HepG2 (cell line): ENCODE results near the gene MINDY1. TPM values are rescaled to one million over a fixed set of nuclear protein-coding genes. Genes with fewer than 3 reads are reported as not detected.

ENCODE experiments used
- CENPX ChIP-seq: sonication (generic); formaldehyde crosslinking; IDR thresholded peaks from 2 replicates; pipeline ENCODE4 v1.9.0; 2021; ENCODE audit warnings: mild to moderate bottlenecking, missing genetic modification reagents, moderate library complexity
- FOXP1 ChIP-seq, 2 experiments: fragments of 450-650 bp in 1 of 2; IDR thresholded peaks; 2 replicates each; pipeline ENCODE4 v1.6.1; 2017 to 2018; ENCODE audit warnings: antibody characterized with exemption in 1 of 2
- GATAD2A ChIP-seq: IDR thresholded peaks from 2 replicates; pipeline ENCODE4 v1.6.1; 2016
- KAT8 ChIP-seq: IDR thresholded peaks from 2 replicates; pipeline ENCODE4 v1.6.1; 2016; ENCODE audit warnings: missing genetic modification reagents, missing compliant biosample characterization
- KDM2A ChIP-seq: sonication (generic); formaldehyde crosslinking; IDR thresholded peaks from 2 replicates; pipeline ENCODE4 v1.4.0; 2020; ENCODE audit warnings: low read depth, missing genetic modification reagents, borderline replicate concordance
- MED1 ChIP-seq: sonication (generic); formaldehyde crosslinking; IDR thresholded peaks from 2 replicates; pipeline ENCODE4 v1.4.0; 2020; ENCODE audit warnings: missing genetic modification reagents
- PCBP1 ChIP-seq: fragments of 200-400 bp; formaldehyde crosslinking; IDR thresholded peaks from 2 replicates; pipeline ENCODE4 v1.6.1; 2017; ENCODE audit warnings: mild to moderate bottlenecking, low read depth, low read length, borderline replicate concordance
- RARA ChIP-seq: IDR thresholded peaks from 2 replicates; pipeline ENCODE4 v1.6.1; 2016; ENCODE audit warnings: missing genetic modification reagents, missing compliant biosample characterization
- RELA ChIP-seq: sonication (generic); formaldehyde crosslinking; IDR thresholded peaks from 2 replicates; pipeline ENCODE4 v1.4.0; 2020; ENCODE audit warnings: missing genetic modification reagents
- RNF2 ChIP-seq: fragments of 450-650 bp; conservative IDR thresholded peaks from 2 replicates; pipeline ENCODE4 v1.6.1; 2016; ENCODE audit warnings: low read depth
- SAFB2 ChIP-seq: sonication (generic); formaldehyde crosslinking; IDR thresholded peaks from 2 replicates; pipeline ENCODE4 v1.5.1; 2020; ENCODE audit warnings: missing genetic modification reagents, low read depth, mild to moderate bottlenecking, borderline replicate concordance
- SMC3 ChIP-seq: IDR thresholded peaks from 2 replicates; pipeline ENCODE4 v1.6.1; 2011; ENCODE audit warnings: low read length, improper control_type of control experiment
- SOX13 ChIP-seq, 3 experiments: fragments of 450-650 bp in 1 of 3; sonication (generic) in 1 of 3; formaldehyde crosslinking in 1 of 3; IDR thresholded peaks in 2 of 3; conservative IDR thresholded peaks in 1 of 3; 2 replicates each; pipeline versions ENCODE4 v1.5.0 to v1.6.1; 2016 to 2020; ENCODE audit warnings: antibody characterized with exemption in 1 of 3, mild to moderate bottlenecking in 1 of 3, missing compliant biosample characterization in 1 of 3, missing genetic modification reagents in 1 of 3, moderate library complexity in 1 of 3
- STAG1 ChIP-seq: sonication (generic); formaldehyde crosslinking; IDR thresholded peaks from 2 replicates; pipeline ENCODE4 v1.4.0; 2020; ENCODE audit warnings: missing genetic modification reagents
- ZBTB7B ChIP-seq: sonication (generic); formaldehyde crosslinking; IDR thresholded peaks from 2 replicates; pipeline ENCODE4 v1.4.0; 2020; ENCODE audit warnings: missing genetic modification reagents
- ZEB1 ChIP-seq: IDR thresholded peaks from 2 replicates; pipeline ENCODE4 v1.6.1; 2012; ENCODE audit warnings: mild to moderate bottlenecking, low read depth, inconsistent platforms; ENCODE audit not compliant: insufficient replicate concordance
- ZNF121 ChIP-seq: sonication (generic); formaldehyde crosslinking; IDR thresholded peaks from 2 replicates; pipeline ENCODE4 v1.5.0; 2020; ENCODE audit warnings: mild to moderate bottlenecking, missing genetic modification reagents
- ZNF207 ChIP-seq: fragments of 450-650 bp; IDR thresholded peaks from 2 replicates; pipeline ENCODE4 v1.6.1; 2016; ENCODE audit warnings: antibody characterized with exemption, borderline replicate concordance
- ZNF451 ChIP-seq: sonication (generic); formaldehyde crosslinking; IDR thresholded peaks from 2 replicates; pipeline ENCODE4 v1.5.0; 2020; ENCODE audit warnings: mild to moderate bottlenecking, missing genetic modification reagents
- ZNF598 ChIP-seq: sonication (generic); formaldehyde crosslinking; IDR thresholded peaks from 2 replicates; pipeline ENCODE4 v1.5.1; 2020; ENCODE audit warnings: mild to moderate bottlenecking, missing genetic modification reagents, borderline replicate concordance
- ZNF713 ChIP-seq: sonication (generic); formaldehyde crosslinking; IDR thresholded peaks from 2 replicates; pipeline ENCODE4 v1.4.0; 2020; ENCODE audit warnings: mild to moderate bottlenecking, missing genetic modification reagents
- ZNF747 ChIP-seq: sonication (generic); formaldehyde crosslinking; IDR thresholded peaks from 2 replicates; pipeline ENCODE4 v1.8.1; 2023; ENCODE audit warnings: missing genetic modification reagents, mild to moderate bottlenecking, borderline replicate concordance
- ZNF816 ChIP-seq: sonication (generic); formaldehyde crosslinking; IDR thresholded peaks from 2 replicates; pipeline ENCODE4 v1.8.0; 2022; ENCODE audit warnings: missing genetic modification reagents, mild to moderate bottlenecking, borderline replicate concordance
- polyA plus RNA-seq, 8 experiments: library from polyadenylated mRNA; depleted of rRNA in 3 of 8; stranded (reverse) in 7 of 8; unstranded in 1 of 8; fragments of >200 nt; fragmentation: Illumina TruSeq in 4 of 8; extraction: Trizol in 4 of 8; gene quantifications; 2 replicates each; pipeline versions ENCODE4 v1.2.1 to v1.2.3, GENCODE V29; 2011 to 2016; ENCODE audit warnings: low read depth in 4 of 8, missing spikeins in 1 of 8, mixed read lengths in 1 of 8; ENCODE audit not compliant: insufficient read depth in 1 of 8
- total RNA-seq, 5 experiments: library from RNA; depleted of rRNA; stranded (reverse); fragments of >200 nt; fragmentation: Illumina TruSeq; extraction: Trizol; gene quantifications; 2 replicates each; pipeline ENCODE4 v1.2.3, GENCODE V29; 2016; ENCODE audit warnings: low read depth in 1 of 5
- TF ChIP-seq, protein P1 (sequence below): sonication (generic); formaldehyde crosslinking; IDR thresholded peaks from 2 replicates; pipeline ENCODE4 v1.4.0; 2020; ENCODE audit warnings: missing genetic modification reagents
- TF ChIP-seq, protein P2 (sequence below): sonication (generic); formaldehyde crosslinking; IDR thresholded peaks from 2 replicates; pipeline ENCODE4 v1.8.1; 2023; ENCODE audit warnings: missing genetic modification reagents, mild to moderate bottlenecking, borderline replicate concordance
- TF ChIP-seq, protein P3 (sequence below): sonication (generic); formaldehyde crosslinking; IDR thresholded peaks from 2 replicates; pipeline ENCODE4 v1.5.0; 2020; ENCODE audit warnings: missing genetic modification reagents, mild to moderate bottlenecking, borderline replicate concordance
- TF ChIP-seq, protein P4 (sequence below): sonication (generic); formaldehyde crosslinking; IDR thresholded peaks from 2 replicates; pipeline ENCODE4 v1.5.0; 2020; ENCODE audit warnings: missing genetic modification reagents
- TF ChIP-seq, protein P5 (sequence below): sonication (generic); formaldehyde crosslinking; IDR thresholded peaks from 2 replicates; pipeline ENCODE4 v1.5.0; 2020; ENCODE audit warnings: missing genetic modification reagents

MINDY1 gene
- total and polyA plus RNA-seq, 2 of the 13 experiments (the other 11 are each of a cell fraction or from before 2014, with no cell fraction given): 11.1 to 15.0 TPM

DNA sequence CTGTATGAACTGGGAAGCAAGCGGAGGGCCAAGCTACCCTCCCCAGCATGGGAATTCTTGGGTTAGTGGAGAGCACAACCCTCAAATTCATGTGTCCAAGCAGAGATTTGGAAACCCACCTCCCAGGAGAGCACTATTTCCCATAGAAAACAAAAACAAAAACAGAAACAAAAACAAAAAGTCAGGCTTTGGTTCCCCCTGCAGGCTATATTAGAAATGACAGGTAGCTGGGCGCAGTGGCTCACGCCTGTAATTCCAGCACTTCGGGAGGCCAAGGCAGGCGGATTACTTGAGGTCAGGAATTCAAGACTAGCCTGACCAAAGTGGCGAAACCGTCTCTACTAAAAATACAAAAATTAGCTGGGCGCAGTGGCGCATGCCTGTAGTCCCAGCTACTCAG is 10.8 kb downstream of the MINDY1 start (continued):
- TF ChIP-seq, protein P1, sequence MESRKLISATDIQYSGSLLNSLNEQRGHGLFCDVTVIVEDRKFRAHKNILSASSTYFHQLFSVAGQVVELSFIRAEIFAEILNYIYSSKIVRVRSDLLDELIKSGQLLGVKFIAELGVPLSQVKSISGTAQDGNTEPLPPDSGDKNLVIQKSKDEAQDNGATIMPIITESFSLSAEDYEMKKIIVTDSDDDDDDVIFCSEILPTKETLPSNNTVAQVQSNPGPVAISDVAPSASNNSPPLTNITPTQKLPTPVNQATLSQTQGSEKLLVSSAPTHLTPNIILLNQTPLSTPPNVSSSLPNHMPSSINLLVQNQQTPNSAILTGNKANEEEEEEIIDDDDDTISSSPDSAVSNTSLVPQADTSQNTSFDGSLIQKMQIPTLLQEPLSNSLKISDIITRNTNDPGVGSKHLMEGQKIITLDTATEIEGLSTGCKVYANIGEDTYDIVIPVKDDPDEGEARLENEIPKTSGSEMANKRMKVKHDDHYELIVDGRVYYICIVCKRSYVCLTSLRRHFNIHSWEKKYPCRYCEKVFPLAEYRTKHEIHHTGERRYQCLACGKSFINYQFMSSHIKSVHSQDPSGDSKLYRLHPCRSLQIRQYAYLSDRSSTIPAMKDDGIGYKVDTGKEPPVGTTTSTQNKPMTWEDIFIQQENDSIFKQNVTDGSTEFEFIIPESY (CRISPR knock-in tag): peak; percentile 63; the same call in 1 of the 2 replicates
- no peak for TF ChIP-seq ZNF451
- TF ChIP-seq, protein P2, sequence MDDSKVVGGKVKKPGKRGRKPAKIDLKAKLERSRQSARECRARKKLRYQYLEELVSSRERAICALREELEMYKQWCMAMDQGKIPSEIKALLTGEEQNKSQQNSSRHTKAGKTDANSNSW: no peak
- no peak for TF ChIP-seq FOXP1 (IDR thresholded peaks at IDR 0.05)
- TF ChIP-seq FOXP1 (CRISPR knock-in tag; IDR thresholded peaks at IDR 0.05): no peak
- TF ChIP-seq SAFB2 (CRISPR knock-in tag): no peak
- TF ChIP-seq, protein P3, sequence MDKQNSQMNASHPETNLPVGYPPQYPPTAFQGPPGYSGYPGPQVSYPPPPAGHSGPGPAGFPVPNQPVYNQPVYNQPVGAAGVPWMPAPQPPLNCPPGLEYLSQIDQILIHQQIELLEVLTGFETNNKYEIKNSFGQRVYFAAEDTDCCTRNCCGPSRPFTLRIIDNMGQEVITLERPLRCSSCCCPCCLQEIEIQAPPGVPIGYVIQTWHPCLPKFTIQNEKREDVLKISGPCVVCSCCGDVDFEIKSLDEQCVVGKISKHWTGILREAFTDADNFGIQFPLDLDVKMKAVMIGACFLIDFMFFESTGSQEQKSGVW (CRISPR knock-in tag): no peak
- TF ChIP-seq ZNF816 (CRISPR knock-in tag): no peak
- 0 out of 2 replicates have a peak, but pooled peaks have one; percentile 47 for TF ChIP-seq SMC3
- TF ChIP-seq GATAD2A (CRISPR knock-in tag): no peak
- no peak for TF ChIP-seq ZEB1
- no peak for TF ChIP-seq ZNF747 (CRISPR knock-in tag)
- no peak for TF ChIP-seq ZNF713
- no peak for TF ChIP-seq CENPX (CRISPR knock-in tag)
- TF ChIP-seq ZNF207: no peak
- TF ChIP-seq KDM2A (CRISPR knock-in tag): 0 out of 2 replicates have a peak, but pooled peaks have one; percentile 17
- TF ChIP-seq SOX13 (IDR thresholded peaks at IDR 0.05): no peak
- TF ChIP-seq SOX13 (CRISPR knock-in tag; conservative IDR thresholded peaks at IDR 0.05 in 1 of 2, IDR thresholded peaks at IDR 0.05 in 1 of 2): no peak
- TF ChIP-seq RNF2: no peak
- TF ChIP-seq RELA (CRISPR knock-in tag): no peak
- TF ChIP-seq PCBP1: no peak
- TF ChIP-seq MED1: no peak
- TF ChIP-seq RARA (CRISPR knock-in tag): no peak
- TF ChIP-seq ZNF121 (CRISPR knock-in tag): no peak
- TF ChIP-seq, protein P4, sequence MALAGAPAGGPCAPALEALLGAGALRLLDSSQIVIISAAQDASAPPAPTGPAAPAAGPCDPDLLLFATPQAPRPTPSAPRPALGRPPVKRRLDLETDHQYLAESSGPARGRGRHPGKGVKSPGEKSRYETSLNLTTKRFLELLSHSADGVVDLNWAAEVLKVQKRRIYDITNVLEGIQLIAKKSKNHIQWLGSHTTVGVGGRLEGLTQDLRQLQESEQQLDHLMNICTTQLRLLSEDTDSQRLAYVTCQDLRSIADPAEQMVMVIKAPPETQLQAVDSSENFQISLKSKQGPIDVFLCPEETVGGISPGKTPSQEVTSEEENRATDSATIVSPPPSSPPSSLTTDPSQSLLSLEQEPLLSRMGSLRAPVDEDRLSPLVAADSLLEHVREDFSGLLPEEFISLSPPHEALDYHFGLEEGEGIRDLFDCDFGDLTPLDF: no peak
- no peak for TF ChIP-seq ZNF598
- TF ChIP-seq, protein P5, sequence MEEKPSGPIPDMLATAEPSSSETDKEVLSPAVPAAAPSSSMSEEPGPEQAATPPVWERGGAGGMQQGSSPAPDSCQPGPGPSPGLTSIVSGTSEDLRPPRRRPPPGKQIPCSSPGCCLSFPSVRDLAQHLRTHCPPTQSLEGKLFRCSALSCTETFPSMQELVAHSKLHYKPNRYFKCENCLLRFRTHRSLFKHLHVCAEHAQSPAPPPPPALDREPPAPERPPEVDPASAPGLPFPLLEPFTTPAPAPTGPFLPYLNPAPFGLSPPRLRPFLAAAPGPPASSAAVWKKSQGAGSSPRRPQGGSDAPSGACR (CRISPR knock-in tag): no peak
- 0 out of 2 replicates have a peak, but pooled peaks have one; percentile 14 for TF ChIP-seq KAT8 (CRISPR knock-in tag)
- TF ChIP-seq STAG1: peak; percentile 75
- no peak for TF ChIP-seq ZBTB7B (CRISPR knock-in tag)
